HepG2 (cell line): ENCODE measurements around the gene CCDC80.

Source experiments
- ADNP ChIP-seq: sonication (generic); formaldehyde crosslinking; IDR thresholded peaks from 2 replicates; pipeline ENCODE4 v1.4.0; 2020; ENCODE audit warnings: missing genetic modification reagents
- BCLAF1 ChIP-seq: fragments of 450-650 bp; IDR thresholded peaks from 2 replicates; pipeline ENCODE4 v1.6.1; 2017; ENCODE audit warnings: mild to moderate bottlenecking
- CTCF ChIP-seq: sonication (generic); formaldehyde crosslinking; IDR thresholded peaks from 2 replicates; pipeline ENCODE4 v1.5.0; 2020; ENCODE audit warnings: mild to moderate bottlenecking, missing genetic modification reagents, moderate library complexity
- ETS1 ChIP-seq: sonication (generic); formaldehyde crosslinking; IDR thresholded peaks from 2 replicates; pipeline ENCODE4 v1.4.0; 2020; ENCODE audit warnings: missing genetic modification reagents
- HNRNPLL ChIP-seq: fragments of 200-400 bp; formaldehyde crosslinking; IDR thresholded peaks from 2 replicates; pipeline ENCODE4 v1.6.1; 2017; ENCODE audit warnings: mild to moderate bottlenecking, low read depth, low read length; ENCODE audit not compliant: poor library complexity, severe bottlenecking
- HOXA9 ChIP-seq: sonication (generic); formaldehyde crosslinking; IDR thresholded peaks from 2 replicates; pipeline ENCODE4 v1.8.1; 2022; ENCODE audit warnings: missing genetic modification reagents, mild to moderate bottlenecking, moderate library complexity, borderline replicate concordance
- KAT7 ChIP-seq: IDR thresholded peaks from 2 replicates; pipeline ENCODE4 v1.6.1; 2018; ENCODE audit warnings: borderline replicate concordance, missing compliant biosample characterization
- NFIC ChIP-seq: IDR thresholded peaks from 2 replicates; pipeline ENCODE4 v1.6.1; 2012; ENCODE audit warnings: mild to moderate bottlenecking, low read length, inconsistent platforms
- SALL2 ChIP-seq: sonication (generic); formaldehyde crosslinking; IDR thresholded peaks from 2 replicates; pipeline ENCODE4 v1.8.1; 2023; ENCODE audit warnings: mild to moderate bottlenecking, missing genetic modification reagents, inconsistent platforms
- U2AF2 ChIP-seq: fragments of 200-400 bp; formaldehyde crosslinking; IDR thresholded peaks from 2 replicates; pipeline ENCODE4 v1.6.1; 2017; ENCODE audit warnings: low read depth, mild to moderate bottlenecking, low read length
- ZBTB37 ChIP-seq: sonication (generic); formaldehyde crosslinking; IDR thresholded peaks from 2 replicates; pipeline ENCODE4 v1.4.0; 2020; ENCODE audit warnings: mild to moderate bottlenecking, missing genetic modification reagents
- ZNF691 ChIP-seq: sonication (generic); formaldehyde crosslinking; IDR thresholded peaks from 2 replicates; pipeline ENCODE4 v1.4.0; 2020; ENCODE audit warnings: missing genetic modification reagents, low read depth, mild to moderate bottlenecking, borderline replicate concordance
- ZNF775 ChIP-seq: sonication (generic); formaldehyde crosslinking; IDR thresholded peaks from 2 replicates; pipeline ENCODE4 v1.4.0; 2020; ENCODE audit warnings: missing genetic modification reagents, mild to moderate bottlenecking, moderate library complexity, borderline replicate concordance

- no peak for TF ChIP-seq KAT7 (CRISPR knock-in tag)
- no peak for TF ChIP-seq ZNF691 (CRISPR knock-in tag)
- no peak for TF ChIP-seq SALL2
- TF ChIP-seq ZBTB37: no peak
- TF ChIP-seq HOXA9 (CRISPR knock-in tag): no peak
- no peak for TF ChIP-seq ADNP
- no peak for TF ChIP-seq HNRNPLL
- TF ChIP-seq CTCF: no peak
- no peak for TF ChIP-seq NFIC
- no peak for TF ChIP-seq U2AF2
- no peak for TF ChIP-seq BCLAF1
- TF ChIP-seq ETS1 (CRISPR knock-in tag): no peak
- no peak for TF ChIP-seq ZNF775 (CRISPR knock-in tag)
These were observed 21.6 kb downstream of the CCDC80 start for GRCh38 chr3:112619295-112619694.
